HepG2 (cell line): ENCODE data around the gene ARAP3. TPM values are rescaled to one million over a fixed set of nuclear protein-coding genes. Genes with fewer than 3 reads are reported as not detected.

Experiments used
- ATAC-seq: fragments of 200-7000 bp; cut with Tn5 transposase; 3 replicates; pipeline ENCODE4 v1.9.1; 2020; ENCODE audit warnings: mild to moderate bottlenecking, moderate library complexity
- BruUV-seq: library from RNA; stranded (reverse); fragments of 400-500 nt; replicated peaks from 2 replicates; lab custom pipeline; 2021; lab: Mats Ljungman, UMichigan
- CTCF ChIA-PET: fragments of 300-600 bp; formaldehyde crosslinking; extraction: SDS; loops from one replicate; lab custom pipeline; 2021; ENCODE audit warnings: low total read pairs, inconsistent platforms, low intra/inter-chr PET ratio; lab: Yijun Ruan, JAX
- POLR2A ChIA-PET: fragments of 350-600 bp; sonication (Branson Sonifier 250); formaldehyde crosslinking; loops from one replicate; lab custom pipeline; 2020; ENCODE audit warnings: antibody characterized with exemption, inconsistent platforms; lab: Yijun Ruan, JAX
- DNase-seq: peaks from one replicate; pipeline ENCODE4 v3.0.0-alpha.2; 2015; ENCODE audit warnings: low spot score
- FAIRE-seq: peaks from 3 replicates; lab custom pipeline; 2011; peaks lifted over from hg19 to GRCh38; lab: Jason Lieb, UNC
- H2AFZ ChIP-seq: one replicate; pipeline ENCODE4 v1.6.1; 2011; ENCODE audit warnings: low read length, inconsistent platforms
- H3K27ac ChIP-seq: fragments of 300-600 bp; 3 replicates; pipeline ENCODE4 v1.8.0; 2011; ENCODE audit warnings: mixed run types, mild to moderate bottlenecking, mixed read lengths, low read length, inconsistent platforms; ENCODE audit not compliant: insufficient read depth; ENCODE audit errors: extremely low read length
- H3K27me3 ChIP-seq, 2 experiments: fragments of 200-600 bp in 1 of 2; 2 replicates in 1 of 2; 3 replicates in 1 of 2; pipeline versions ENCODE4 v1.6.0 to v1.8.0; 2011; ENCODE audit warnings: low read length in 2 of 2, mild to moderate bottlenecking in 2 of 2, moderate library complexity in 2 of 2, inconsistent platforms in 1 of 2; ENCODE audit not compliant: insufficient read depth in 2 of 2, control insufficient read depth in 1 of 2
- H3K36me3 ChIP-seq, 2 experiments: fragments of 200-600 bp in 1 of 2; replicated peaks in 1 of 2; 2 replicates in 1 of 2; 3 replicates in 1 of 2; pipeline versions ENCODE4 v1.5.1 to v1.8.0; 2011; ENCODE audit warnings: low read length in 2 of 2, inconsistent platforms in 1 of 2; ENCODE audit not compliant: insufficient read depth in 2 of 2, control insufficient read depth in 1 of 2
- H3K4me1 ChIP-seq: 2 replicates; pipeline ENCODE4 v1.5.1; 2012; ENCODE audit warnings: low read length, inconsistent platforms; ENCODE audit not compliant: insufficient read depth
- H3K4me2 ChIP-seq: 2 replicates; pipeline ENCODE4 v1.6.0; 2011; ENCODE audit warnings: low read depth, low read length, inconsistent platforms
- H3K4me3 ChIP-seq, 3 experiments: fragments of 200-600 bp in 1 of 3; sonication (generic), shearing (Covaris generic) in 1 of 3; replicated peaks in 1 of 3; 2 replicates each; pipeline ENCODE4 v1.5.1; 2011 to 2016; ENCODE audit warnings: low read length in 3 of 3, inconsistent platforms in 2 of 3, low read depth in 2 of 3, mild to moderate bottlenecking in 2 of 3, control low read depth in 1 of 3, mixed read lengths in 1 of 3; ENCODE audit not compliant: insufficient read depth in 1 of 3
- H3K79me2 ChIP-seq: one replicate; pipeline ENCODE4 v1.6.1; 2011; ENCODE audit warnings: low read length, inconsistent platforms; ENCODE audit not compliant: insufficient read depth
- H3K9ac ChIP-seq: 2 replicates; pipeline ENCODE4 v1.6.0; 2011; ENCODE audit warnings: mild to moderate bottlenecking, low read depth, low read length, inconsistent platforms; ENCODE audit not compliant: insufficient read depth
- H3K9me3 ChIP-seq: 2 replicates; pipeline ENCODE4 v1.5.1; 2012; ENCODE audit warnings: mild to moderate bottlenecking, low read length
- H4K20me1 ChIP-seq: 2 replicates; pipeline ENCODE4 v1.6.0; 2011; ENCODE audit warnings: inconsistent platforms, mild to moderate bottlenecking, low read length, moderate library complexity; ENCODE audit not compliant: insufficient read depth
- ATM ChIP-seq: fragments of 450-650 bp; IDR thresholded peaks from 2 replicates; pipeline ENCODE4 v1.7.1; 2017; ENCODE audit warnings: mild to moderate bottlenecking, borderline replicate concordance
- BHLHE40 ChIP-seq: IDR thresholded peaks from 2 replicates; pipeline ENCODE4 v1.6.1; 2011; ENCODE audit warnings: low read length, improper control_type of control experiment
- CHCHD3 ChIP-seq: sonication (generic); formaldehyde crosslinking; IDR thresholded peaks from 2 replicates; pipeline ENCODE4 v1.8.0; 2022; ENCODE audit warnings: mild to moderate bottlenecking, missing genetic modification reagents, moderate library complexity
- CHD2 ChIP-seq: IDR thresholded peaks from 2 replicates; pipeline ENCODE4 v1.6.1; 2011; ENCODE audit warnings: low read depth, low read length, improper control_type of control experiment
- CHD4 ChIP-seq: fragments of 200-600 bp; sonication (generic); IDR thresholded peaks from 2 replicates; pipeline ENCODE4 v1.7.0; 2017; ENCODE audit warnings: mild to moderate bottlenecking, low read length, borderline replicate concordance
- KLF15 ChIP-seq: sonication (generic); formaldehyde crosslinking; IDR thresholded peaks from 2 replicates; pipeline ENCODE4 v1.8.1; 2023; ENCODE audit warnings: borderline replicate concordance, mild to moderate bottlenecking, inconsistent platforms, missing genetic modification reagents, mixed read lengths
- NR3C1 ChIP-seq: sonication (generic); formaldehyde crosslinking; IDR thresholded peaks from 2 replicates; pipeline ENCODE4 v1.4.0; 2020; ENCODE audit warnings: missing genetic modification reagents
- RBAK ChIP-seq: sonication (generic); formaldehyde crosslinking; IDR thresholded peaks from 2 replicates; pipeline ENCODE4 v1.5.1; 2020; ENCODE audit warnings: mild to moderate bottlenecking, missing genetic modification reagents
- SP2 ChIP-seq: sonication (generic); formaldehyde crosslinking; IDR thresholded peaks from 2 replicates; pipeline ENCODE4 v1.5.1; 2020; ENCODE audit warnings: mild to moderate bottlenecking, missing genetic modification reagents
- ZBTB42 ChIP-seq: sonication (generic); formaldehyde crosslinking; IDR thresholded peaks from 2 replicates; pipeline ENCODE4 v1.5.0; 2020; ENCODE audit warnings: mild to moderate bottlenecking, missing genetic modification reagents
- ZNF207 ChIP-seq: fragments of 450-650 bp; IDR thresholded peaks from 2 replicates; pipeline ENCODE4 v1.6.1; 2016; ENCODE audit warnings: antibody characterized with exemption, borderline replicate concordance
- ZNF350 ChIP-seq: sonication (generic); formaldehyde crosslinking; IDR thresholded peaks from 2 replicates; pipeline ENCODE4 v1.4.0; 2020; ENCODE audit warnings: mild to moderate bottlenecking, low read depth, missing genetic modification reagents, borderline replicate concordance
- WGBS: methylation state at CpG from one replicate; pipeline ENCODE4 v1.1.6; 2017; ENCODE audit warnings: low lambda C conversion rate; 5-methylcytosine and 5-hydroxymethylcytosine counted together
- in situ Hi-C: cut with HindIII; loops from 2 replicates; pipeline ENCODE4 v1.10.0; 2017; ENCODE audit warnings: low pct_unique_long_range_greater_than_20kb; ENCODE audit not compliant: extremely low pct_ligation_motif_present
- intact Hi-C: fragments of 100-400 bp; cut with micrococcal nuclease; formaldehyde crosslinking; loops from one replicate; pipeline ENCODE4 v1.10.0; 2022; ENCODE audit not compliant: unreplicated experiment
- polyA plus RNA-seq, 8 experiments: library from polyadenylated mRNA; depleted of rRNA in 3 of 8; stranded (reverse) in 7 of 8; unstranded in 1 of 8; fragments of >200 nt; fragmentation: Illumina TruSeq in 4 of 8; extraction: Trizol in 4 of 8; gene quantifications; 2 replicates each; pipeline versions ENCODE4 v1.2.1 to v1.2.3, GENCODE V29; 2011 to 2016; ENCODE audit warnings: low read depth in 4 of 8, missing spikeins in 1 of 8, mixed read lengths in 1 of 8; ENCODE audit not compliant: insufficient read depth in 1 of 8
- total RNA-seq, 5 experiments: library from RNA; depleted of rRNA; stranded (reverse); fragments of >200 nt; fragmentation: Illumina TruSeq; extraction: Trizol; gene quantifications; 2 replicates each; pipeline ENCODE4 v1.2.3, GENCODE V29; 2016; ENCODE audit warnings: low read depth in 1 of 5
- TF ChIP-seq, protein P1 (sequence below): sonication (generic); formaldehyde crosslinking; IDR thresholded peaks from 2 replicates; pipeline ENCODE4 v1.4.0; 2020; ENCODE audit warnings: mild to moderate bottlenecking, missing genetic modification reagents, borderline replicate concordance
- TF ChIP-seq, protein P2 (sequence below): sonication (generic); formaldehyde crosslinking; IDR thresholded peaks from 2 replicates; pipeline ENCODE4 v1.8.0; 2022; ENCODE audit warnings: missing genetic modification reagents, mild to moderate bottlenecking, borderline replicate concordance

ARAP3 gene
- total and polyA plus RNA-seq, 2 of the 13 experiments (the other 11 are each of a cell fraction or from before 2014, with no cell fraction given): 0.25 TPM; not detected in 1

DNA sequence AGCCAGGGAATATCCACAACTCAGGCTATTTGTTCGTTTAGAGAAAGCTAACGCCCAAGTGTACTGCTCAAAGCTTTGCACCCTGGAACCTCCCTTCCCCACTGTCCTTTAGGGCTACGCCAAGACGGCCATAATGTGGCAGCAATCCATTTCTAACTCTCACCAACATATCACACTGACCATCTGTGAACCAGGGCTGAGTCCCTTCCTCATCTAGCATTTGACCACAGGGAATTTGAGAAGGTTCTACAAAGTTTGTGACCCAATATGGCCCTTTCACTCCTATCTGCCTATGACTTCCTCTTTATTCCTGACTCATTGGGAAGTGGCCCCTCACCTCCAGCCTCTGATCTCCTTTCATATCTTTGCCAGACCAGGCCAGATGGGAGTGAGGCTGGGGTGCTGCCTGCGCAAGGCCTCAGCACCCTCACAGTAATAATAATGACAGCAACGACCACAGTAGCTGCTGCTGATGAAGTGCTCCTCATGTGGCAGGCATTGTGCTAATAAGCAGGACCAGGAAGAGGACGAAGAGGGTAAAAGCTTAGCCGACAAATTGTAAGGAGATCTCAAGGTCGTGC is 9.3 kb upstream of the ARAP3 start (continued):
- TF ChIP-seq SP2 (CRISPR knock-in tag): no peak
- TF ChIP-seq, protein P1, sequence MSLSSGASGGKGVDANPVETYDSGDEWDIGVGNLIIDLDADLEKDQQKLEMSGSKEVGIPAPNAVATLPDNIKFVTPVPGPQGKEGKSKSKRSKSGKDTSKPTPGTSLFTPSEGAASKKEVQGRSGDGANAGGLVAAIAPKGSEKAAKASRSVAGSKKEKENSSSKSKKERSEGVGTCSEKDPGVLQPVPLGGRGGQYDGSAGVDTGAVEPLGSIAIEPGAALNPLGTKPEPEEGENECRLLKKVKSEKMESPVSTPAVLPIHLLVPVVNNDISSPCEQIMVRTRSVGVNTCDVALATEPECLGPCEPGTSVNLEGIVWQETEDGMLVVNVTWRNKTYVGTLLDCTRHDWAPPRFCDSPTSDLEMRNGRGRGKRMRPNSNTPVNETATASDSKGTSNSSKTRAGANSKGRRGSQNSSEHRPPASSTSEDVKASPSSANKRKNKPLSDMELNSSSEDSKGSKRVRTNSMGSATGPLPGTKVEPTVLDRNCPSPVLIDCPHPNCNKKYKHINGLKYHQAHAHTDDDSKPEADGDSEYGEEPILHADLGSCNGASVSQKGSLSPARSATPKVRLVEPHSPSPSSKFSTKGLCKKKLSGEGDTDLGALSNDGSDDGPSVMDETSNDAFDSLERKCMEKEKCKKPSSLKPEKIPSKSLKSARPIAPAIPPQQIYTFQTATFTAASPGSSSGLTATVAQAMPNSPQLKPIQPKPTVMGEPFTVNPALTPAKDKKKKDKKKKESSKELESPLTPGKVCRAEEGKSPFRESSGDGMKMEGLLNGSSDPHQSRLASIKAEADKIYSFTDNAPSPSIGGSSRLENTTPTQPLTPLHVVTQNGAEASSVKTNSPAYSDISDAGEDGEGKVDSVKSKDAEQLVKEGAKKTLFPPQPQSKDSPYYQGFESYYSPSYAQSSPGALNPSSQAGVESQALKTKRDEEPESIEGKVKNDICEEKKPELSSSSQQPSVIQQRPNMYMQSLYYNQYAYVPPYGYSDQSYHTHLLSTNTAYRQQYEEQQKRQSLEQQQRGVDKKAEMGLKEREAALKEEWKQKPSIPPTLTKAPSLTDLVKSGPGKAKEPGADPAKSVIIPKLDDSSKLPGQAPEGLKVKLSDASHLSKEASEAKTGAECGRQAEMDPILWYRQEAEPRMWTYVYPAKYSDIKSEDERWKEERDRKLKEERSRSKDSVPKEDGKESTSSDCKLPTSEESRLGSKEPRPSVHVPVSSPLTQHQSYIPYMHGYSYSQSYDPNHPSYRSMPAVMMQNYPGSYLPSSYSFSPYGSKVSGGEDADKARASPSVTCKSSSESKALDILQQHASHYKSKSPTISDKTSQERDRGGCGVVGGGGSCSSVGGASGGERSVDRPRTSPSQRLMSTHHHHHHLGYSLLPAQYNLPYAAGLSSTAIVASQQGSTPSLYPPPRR (CRISPR knock-in tag): no peak
- TF ChIP-seq, protein P2, sequence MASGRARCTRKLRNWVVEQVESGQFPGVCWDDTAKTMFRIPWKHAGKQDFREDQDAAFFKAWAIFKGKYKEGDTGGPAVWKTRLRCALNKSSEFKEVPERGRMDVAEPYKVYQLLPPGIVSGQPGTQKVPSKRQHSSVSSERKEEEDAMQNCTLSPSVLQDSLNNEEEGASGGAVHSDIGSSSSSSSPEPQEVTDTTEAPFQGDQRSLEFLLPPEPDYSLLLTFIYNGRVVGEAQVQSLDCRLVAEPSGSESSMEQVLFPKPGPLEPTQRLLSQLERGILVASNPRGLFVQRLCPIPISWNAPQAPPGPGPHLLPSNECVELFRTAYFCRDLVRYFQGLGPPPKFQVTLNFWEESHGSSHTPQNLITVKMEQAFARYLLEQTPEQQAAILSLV (CRISPR knock-in tag): no peak

DNA sequence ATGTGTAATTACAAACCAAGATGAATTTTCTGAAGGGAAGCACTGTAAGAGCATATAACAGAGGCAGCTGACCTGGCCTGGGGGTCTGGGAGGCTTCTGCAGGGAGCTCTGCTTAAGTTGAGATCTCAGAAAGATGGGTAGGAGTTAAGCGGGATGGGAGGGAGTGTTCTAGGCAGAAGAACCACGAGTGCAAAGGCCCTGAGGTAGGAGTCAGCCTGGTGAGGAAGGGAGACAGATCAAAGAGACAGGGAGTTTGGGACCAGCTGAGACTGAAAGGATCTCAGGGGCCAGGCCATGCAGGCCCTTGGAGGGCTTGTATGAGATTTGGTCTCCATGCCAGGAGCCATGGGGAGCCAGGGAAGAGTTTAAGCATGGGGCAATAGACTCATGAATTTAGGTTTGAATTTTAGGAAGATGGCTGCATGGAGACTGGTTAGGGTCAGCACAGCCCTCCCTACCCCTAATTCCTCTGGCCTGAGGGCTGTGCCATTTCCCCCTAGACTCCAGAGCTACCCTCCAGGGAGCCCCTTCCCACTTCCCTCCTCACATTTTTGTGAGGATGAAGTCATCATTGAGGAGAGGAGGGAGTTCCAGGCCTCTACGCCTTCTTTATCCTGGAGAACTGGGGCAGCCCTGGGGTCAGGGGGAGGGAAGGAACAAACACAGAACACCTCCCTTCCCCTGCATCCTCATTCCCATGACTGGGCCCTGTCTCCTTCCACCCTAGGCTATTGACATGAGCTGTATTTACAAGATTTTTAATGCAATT is 4.8 kb upstream of the ARAP3 start:
- intact Hi-C loops (no loop called here), in situ Hi-C loops (loop anchor here (5.0 to 25.0 kb wide), 2 partner anchors 270 to 450 kb away; partner anchors contain the start of gene PCDH12)
- TF ChIP-seq ATM (no peak), CHD2 (no peak), CHD4 (no peak), RBAK (CRISPR knock-in tag) (no peak), ZNF207 (no peak), ZBTB42 (CRISPR knock-in tag) (no peak), NR3C1 (CRISPR knock-in tag) (no peak), KLF15 (CRISPR knock-in tag) (no peak), CHCHD3 (no peak), BHLHE40 (no peak), ZNF350 (CRISPR knock-in tag) (no peak)

More for the DNA sequence above, 4.8 kb upstream of the ARAP3 start:
- DNase-seq (no peak), ATAC-seq (no peak), FAIRE-seq (no peak)
- peaks cover 2 to 26% of the 10 kb centered on the region in 2 experiments for H3K27me3 ChIP-seq
- no peaks in the 10 kb centered on the region for H3K9me3 ChIP-seq
- H3K4me3 ChIP-seq: no peak overlapping the region
- H3K9ac ChIP-seq: no peak overlapping the region
- ChIA-PET POLR2A (no interaction called here), CTCF (no interaction called here)
- H3K4me1 ChIP-seq: peaks cover 6% of the 10 kb centered on the region
- H3K27ac ChIP-seq: no peak overlapping the region
- H3K36me3 ChIP-seq: no peaks in the 10 kb centered on the region
- no peaks in the 10 kb centered on the region for H4K20me1 ChIP-seq
- BruUV-seq: no TSS peak
- no peak overlapping the region for H3K4me2 ChIP-seq
- H2AFZ ChIP-seq: no peak overlapping the region
- 17% methylated on average over 3 of the region's 3 CpGs for WGBS
- no peaks in the 10 kb centered on the region for H3K79me2 ChIP-seq
